ENCODE results near the gene NELL1.

Gene NELL1

DNA sequence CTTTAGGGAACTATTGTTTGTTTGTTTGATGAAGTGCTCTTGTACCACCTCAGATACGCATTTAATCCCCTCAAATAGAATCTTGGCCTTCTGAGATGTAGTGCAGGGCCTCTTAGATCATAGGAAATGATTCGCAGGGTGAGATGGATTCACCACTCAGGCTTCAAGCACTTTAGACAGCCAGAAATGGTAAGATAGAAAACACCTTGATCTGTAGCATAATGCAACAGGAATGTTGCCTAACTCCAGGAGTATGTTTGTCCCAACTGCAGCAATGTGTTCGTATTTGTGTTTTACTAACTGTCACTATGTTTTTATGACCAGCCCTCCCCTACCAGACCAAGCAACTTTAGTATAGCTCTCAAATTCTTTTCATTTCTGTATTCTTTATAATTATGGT is 761.2 kb downstream of the NELL1 start:
- H3K4me3 ChIP-seq (replicated peaks; ENCODE audit: low read depth, low read length), result no peak overlapping the region
- TF ChIP-seq, protein P1, sequence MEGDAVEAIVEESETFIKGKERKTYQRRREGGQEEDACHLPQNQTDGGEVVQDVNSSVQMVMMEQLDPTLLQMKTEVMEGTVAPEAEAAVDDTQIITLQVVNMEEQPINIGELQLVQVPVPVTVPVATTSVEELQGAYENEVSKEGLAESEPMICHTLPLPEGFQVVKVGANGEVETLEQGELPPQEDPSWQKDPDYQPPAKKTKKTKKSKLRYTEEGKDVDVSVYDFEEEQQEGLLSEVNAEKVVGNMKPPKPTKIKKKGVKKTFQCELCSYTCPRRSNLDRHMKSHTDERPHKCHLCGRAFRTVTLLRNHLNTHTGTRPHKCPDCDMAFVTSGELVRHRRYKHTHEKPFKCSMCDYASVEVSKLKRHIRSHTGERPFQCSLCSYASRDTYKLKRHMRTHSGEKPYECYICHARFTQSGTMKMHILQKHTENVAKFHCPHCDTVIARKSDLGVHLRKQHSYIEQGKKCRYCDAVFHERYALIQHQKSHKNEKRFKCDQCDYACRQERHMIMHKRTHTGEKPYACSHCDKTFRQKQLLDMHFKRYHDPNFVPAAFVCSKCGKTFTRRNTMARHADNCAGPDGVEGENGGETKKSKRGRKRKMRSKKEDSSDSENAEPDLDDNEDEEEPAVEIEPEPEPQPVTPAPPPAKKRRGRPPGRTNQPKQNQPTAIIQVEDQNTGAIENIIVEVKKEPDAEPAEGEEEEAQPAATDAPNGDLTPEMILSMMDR (IDR thresholded peaks at IDR 0.05; ENCODE audit: low read length, missing control alignments), result no peak
- DNase-seq (ENCODE audit: low read depth), result no peak

DNA sequence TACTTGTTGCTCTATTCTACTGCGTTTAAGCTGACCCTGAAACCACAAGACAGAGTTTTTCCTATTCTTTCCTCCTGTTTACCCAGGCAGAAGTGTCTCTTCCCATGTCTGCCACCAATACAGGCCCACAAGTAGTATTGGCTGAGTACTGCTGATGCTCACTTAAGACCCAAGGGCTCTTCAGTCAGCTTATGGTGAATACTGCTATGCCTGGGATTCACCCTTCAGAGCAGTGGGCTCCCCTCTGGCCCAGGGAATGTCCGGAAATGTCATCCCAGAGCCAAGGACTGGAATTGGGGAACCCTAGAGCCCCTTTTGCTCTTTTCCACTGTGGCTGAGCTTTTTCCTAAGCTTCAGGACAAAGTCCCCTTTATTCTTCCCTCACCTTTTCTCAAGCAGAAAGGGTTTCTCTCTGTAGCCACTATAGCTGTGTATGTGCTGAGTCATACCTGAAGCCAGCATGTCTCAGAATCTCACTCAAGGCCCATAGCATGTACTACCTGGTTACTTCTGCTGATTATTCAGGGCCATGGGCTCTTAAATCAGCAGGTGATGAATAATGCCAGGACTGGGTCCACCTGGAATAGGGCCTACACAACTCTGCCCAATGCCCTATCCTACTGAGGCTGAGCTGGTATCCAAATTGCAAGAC is 777.7 kb downstream of the NELL1 start:
- TF ChIP-seq, protein P1 (IDR thresholded peaks at IDR 0.05; ENCODE audit: low read length, missing control alignments), result no peak
- DNase-seq (ENCODE audit: low read depth), result no peak
- H3K4me3 ChIP-seq (replicated peaks; ENCODE audit: low read depth, low read length), result no peak overlapping the region

DNA sequence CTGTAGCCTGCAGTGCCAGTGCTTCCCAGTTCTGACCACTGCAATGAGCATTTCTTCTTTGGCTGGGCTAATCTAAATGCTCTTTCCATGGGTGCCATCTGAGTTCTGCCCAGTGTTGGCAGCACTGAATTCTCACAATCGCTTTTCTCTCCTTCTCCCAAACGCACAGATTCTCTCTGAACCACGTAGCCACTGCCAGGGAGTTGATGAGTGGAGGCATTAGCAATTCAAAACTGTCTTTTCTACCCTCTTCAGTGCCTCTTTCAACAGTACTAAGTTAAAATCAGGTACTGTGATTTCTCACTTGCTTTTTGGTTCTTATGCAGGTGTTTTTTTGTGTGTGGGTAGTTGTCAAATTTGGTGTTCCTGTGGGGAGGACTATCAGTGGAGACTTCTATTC is 778.5 kb downstream of the NELL1 start:
- H3K4me3 ChIP-seq (replicated peaks; ENCODE audit: low read depth, low read length), result no peak overlapping the region
- TF ChIP-seq, protein P1 (IDR thresholded peaks at IDR 0.05; ENCODE audit: low read length, missing control alignments), result no peak
- no peak for DNase-seq (ENCODE audit: low read depth)

DNA sequence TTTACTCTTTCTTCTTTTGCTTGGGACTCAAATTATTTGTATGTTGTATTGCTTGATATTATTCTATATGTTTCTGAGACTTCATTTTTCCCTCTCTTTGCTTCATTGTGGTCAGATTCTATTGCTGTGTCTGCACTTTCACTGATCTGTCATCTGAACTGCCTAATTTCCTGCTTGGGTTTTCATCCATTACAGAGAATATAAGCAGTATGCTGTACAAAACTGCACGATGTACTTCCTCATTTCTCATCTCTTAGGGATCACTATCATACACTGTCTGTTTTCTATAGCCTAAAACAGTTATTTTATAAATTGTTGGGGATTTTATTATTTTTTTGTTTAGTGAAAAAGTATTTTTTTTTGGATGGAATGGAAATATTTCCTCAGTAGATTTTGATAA is 786.8 kb downstream of the NELL1 start:
- TF ChIP-seq, protein P1 (IDR thresholded peaks at IDR 0.05; ENCODE audit: low read length, missing control alignments), result no peak
- H3K4me3 ChIP-seq (replicated peaks; ENCODE audit: low read depth, low read length), result no peak overlapping the region
- no peak for DNase-seq (ENCODE audit: low read depth)

DNA sequence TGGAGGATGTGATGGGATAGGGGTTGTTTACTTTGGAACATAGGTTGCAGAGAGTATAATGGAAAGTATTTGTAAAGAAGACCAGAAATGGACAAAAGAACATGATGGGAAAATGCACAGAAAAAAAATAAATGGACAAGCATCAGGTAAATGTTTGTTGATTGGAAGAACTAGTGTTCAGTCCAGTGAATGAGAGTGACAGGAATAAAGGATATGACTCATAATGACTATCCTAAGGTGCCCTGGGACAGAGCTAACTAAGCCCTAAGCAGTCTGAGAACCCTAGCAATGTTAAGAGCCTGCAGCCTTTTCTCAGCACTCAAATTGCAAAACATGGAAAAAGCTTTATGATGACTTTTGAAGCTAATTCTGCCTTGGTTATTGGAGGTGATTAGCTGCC is 790.7 kb downstream of the NELL1 start:
- DNase-seq (ENCODE audit: low read depth), result no peak
- TF ChIP-seq, protein P1 (IDR thresholded peaks at IDR 0.05; ENCODE audit: low read length, missing control alignments), result no peak
- H3K4me3 ChIP-seq (replicated peaks; ENCODE audit: low read depth, low read length), result no peak overlapping the region

DNA sequence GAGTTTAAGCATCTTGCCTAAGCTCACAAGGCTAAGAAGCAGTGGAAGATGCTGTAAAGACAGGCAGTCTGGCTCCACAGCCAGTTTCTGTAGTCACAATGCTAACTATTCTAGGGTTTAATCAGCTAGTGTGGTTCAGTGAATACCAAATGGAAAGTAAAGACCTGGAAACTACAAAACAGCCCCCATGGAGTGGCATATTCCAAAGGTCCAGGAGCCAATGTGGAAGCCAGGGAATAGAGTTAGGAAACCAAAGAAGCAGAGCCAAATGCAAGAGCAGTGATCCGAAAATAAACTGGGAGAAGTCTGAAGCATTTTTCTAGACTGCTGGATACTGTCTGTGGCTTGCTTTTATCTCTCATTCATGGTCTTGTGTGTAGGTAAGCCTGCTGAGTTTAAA is 792.3 kb downstream of the NELL1 start:
- TF ChIP-seq, protein P1 (IDR thresholded peaks at IDR 0.05; ENCODE audit: low read length, missing control alignments), result no peak
- no peak for DNase-seq (ENCODE audit: low read depth)
- H3K4me3 ChIP-seq (replicated peaks; ENCODE audit: low read depth, low read length), result no peak overlapping the region

DNA sequence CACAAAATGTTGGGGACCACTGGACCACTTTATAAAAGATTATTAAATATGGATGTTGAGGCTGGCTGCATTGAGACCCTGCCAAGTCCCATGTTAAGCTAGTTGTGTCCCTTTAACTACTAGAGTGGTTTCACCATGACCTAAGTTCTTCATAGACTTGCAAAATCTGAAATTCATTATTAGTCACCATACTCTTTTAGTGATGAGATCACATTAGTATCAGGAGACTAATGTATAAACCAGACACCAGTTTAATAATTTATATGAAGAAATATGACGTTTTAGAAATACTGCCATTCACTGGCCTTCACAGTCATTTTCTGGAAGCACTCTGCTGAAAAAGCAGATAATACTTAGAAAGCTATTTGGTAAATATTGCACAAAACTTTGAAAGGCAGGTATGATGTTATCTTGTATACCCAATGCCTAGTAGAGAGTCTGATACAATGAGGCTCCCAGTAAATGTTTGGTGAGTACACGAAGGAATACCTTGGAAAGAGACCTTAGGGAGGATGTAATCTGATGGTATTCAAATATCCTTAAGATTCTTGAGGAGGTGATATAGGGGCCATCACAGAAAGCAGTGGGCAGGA is 795.3 kb downstream of the NELL1 start:
- no peak for DNase-seq (ENCODE audit: low read depth)
- no peak overlapping the region for H3K4me3 ChIP-seq (replicated peaks; ENCODE audit: low read depth, low read length)
- TF ChIP-seq, protein P1 (IDR thresholded peaks at IDR 0.05; ENCODE audit: low read length, missing control alignments), result no peak
